Hematopoietic multipotent progenitor cell treated with erythropoietin and hydrocortisone succinate and interleukin-3 and kit ligand, for 17 days (in vitro differentiated cells): Measurements from ENCODE around the gene CCDC90B.

Experiments
- DNase-seq: peaks from one replicate; pipeline ENCODE4 v3.0.0-alpha.2; 2015; ENCODE audit warnings: low spot score

The CCDC90B gene

DNA sequence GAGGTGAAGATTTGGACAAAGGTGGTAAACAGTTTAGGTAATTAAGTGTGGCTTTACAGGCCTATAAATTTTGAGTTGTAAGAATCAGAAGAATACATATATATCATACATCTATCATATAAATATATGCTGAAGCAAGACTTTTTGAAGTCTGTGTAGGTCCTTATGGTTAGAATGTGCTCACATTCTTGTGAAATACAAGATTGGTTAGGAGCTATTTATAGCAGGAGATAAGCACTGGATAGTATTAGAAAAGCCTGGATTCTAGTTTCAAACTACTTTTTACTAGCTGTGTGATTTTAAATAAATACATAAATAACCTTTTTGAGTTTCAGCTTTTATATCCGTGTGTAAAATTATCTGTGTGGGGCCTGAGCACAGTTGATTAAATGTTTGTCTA, 50.3 kb downstream of the CCDC90B start:
- no peak for DNase-seq

GRCh38 chr11:83223457-83223856, 62.7 kb downstream of the CCDC90B start:
- no peak for DNase-seq

DNA sequence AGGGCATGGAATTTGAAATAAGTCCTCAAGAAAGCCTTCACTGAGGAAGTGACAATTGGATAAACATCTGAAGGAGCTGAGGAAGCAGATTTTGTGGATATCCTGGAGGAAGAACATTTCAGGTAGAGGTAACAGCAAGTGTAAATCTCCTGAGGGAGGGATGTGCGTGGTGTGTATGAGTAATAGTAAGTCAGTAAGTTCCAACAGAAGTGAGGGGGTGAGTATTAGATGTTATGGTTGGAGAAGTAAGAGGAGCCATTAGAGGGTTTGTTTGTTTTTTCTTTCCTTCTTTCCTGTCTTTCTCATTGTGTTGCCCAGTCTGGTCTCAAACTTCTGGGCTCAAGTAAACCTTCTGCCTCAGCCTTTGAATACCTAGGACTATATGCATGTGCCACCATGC, 63.7 kb downstream of the CCDC90B start:
- no peak for DNase-seq

GRCh38 chr11:83221694-83222093, 64.5 kb downstream of the CCDC90B start:
- DNase-seq: no peak

DNA sequence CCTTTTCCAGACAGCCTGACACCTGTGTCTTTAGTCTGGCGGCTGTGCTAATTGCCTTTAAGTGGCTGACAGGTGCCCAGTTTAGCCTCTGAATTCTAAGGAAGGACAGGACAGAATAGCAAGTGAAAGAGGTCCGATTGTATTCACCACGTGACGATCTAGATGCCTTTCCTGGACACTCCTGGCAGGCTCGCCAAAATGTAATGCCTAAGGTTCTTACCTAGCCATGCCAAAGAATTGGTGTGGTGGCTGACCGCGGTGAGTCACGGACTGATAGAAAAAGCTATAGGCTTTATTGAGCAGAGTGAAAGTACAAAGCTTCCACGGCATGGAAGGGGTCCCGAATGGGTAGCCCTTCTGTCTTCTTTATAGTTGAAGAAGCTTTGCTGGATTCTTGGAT, 65.9 kb downstream of the CCDC90B start:
- DNase-seq: no peak

DNA sequence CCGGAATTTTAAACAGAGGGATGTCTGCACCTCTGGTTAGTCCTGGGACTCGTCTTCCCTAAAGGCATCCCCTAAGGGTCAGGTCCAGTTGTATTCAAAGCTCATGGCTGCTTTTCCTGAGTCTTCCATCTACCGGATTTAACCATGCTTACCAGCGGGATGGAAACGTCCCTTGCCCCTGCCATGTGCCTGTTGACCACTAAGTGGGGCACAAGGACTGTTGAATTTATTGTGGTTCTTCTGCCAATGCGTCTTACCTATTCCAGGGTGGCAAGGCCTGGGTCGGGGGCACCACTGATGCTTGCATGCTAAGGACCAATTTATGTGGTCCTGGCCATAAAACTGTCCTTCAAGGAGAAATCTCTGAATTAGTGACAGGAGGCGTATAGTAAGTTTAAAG, 67.1 kb downstream of the CCDC90B start:
- DNase-seq: no peak
